HepG2 (cell line): ENCODE measurements around the gene FPGS. TPM values are rescaled to one million over a fixed set of nuclear protein-coding genes. Genes with fewer than 3 reads are reported as not detected.

Experiments used
- ATAC-seq: fragments of 200-7000 bp; cut with Tn5 transposase; 3 replicates; pipeline ENCODE4 v1.9.1; 2020; ENCODE audit warnings: mild to moderate bottlenecking, moderate library complexity
- BruUV-seq: library from RNA; stranded (reverse); fragments of 400-500 nt; replicated peaks from 2 replicates; lab custom pipeline; 2021; lab: Mats Ljungman, UMichigan
- CTCF ChIA-PET: fragments of 300-600 bp; formaldehyde crosslinking; extraction: SDS; loops from one replicate; lab custom pipeline; 2021; ENCODE audit warnings: low total read pairs, inconsistent platforms, low intra/inter-chr PET ratio; lab: Yijun Ruan, JAX
- POLR2A ChIA-PET: fragments of 350-600 bp; sonication (Branson Sonifier 250); formaldehyde crosslinking; loops from one replicate; lab custom pipeline; 2020; ENCODE audit warnings: antibody characterized with exemption, inconsistent platforms; lab: Yijun Ruan, JAX
- DNase-seq: peaks from one replicate; pipeline ENCODE4 v3.0.0-alpha.2; 2015; ENCODE audit warnings: low spot score
- FAIRE-seq: peaks from 3 replicates; lab custom pipeline; 2011; peaks lifted over from hg19 to GRCh38; lab: Jason Lieb, UNC
- H2AFZ ChIP-seq: one replicate; pipeline ENCODE4 v1.6.1; 2011; ENCODE audit warnings: low read length, inconsistent platforms
- H3K27ac ChIP-seq: fragments of 300-600 bp; 3 replicates; pipeline ENCODE4 v1.8.0; 2011; ENCODE audit warnings: mixed run types, mild to moderate bottlenecking, mixed read lengths, low read length, inconsistent platforms; ENCODE audit not compliant: insufficient read depth; ENCODE audit errors: extremely low read length
- H3K27me3 ChIP-seq, 2 experiments: fragments of 200-600 bp in 1 of 2; 2 replicates in 1 of 2; 3 replicates in 1 of 2; pipeline versions ENCODE4 v1.6.0 to v1.8.0; 2011; ENCODE audit warnings: low read length in 2 of 2, mild to moderate bottlenecking in 2 of 2, moderate library complexity in 2 of 2, inconsistent platforms in 1 of 2; ENCODE audit not compliant: insufficient read depth in 2 of 2, control insufficient read depth in 1 of 2
- H3K36me3 ChIP-seq, 2 experiments: fragments of 200-600 bp in 1 of 2; replicated peaks in 1 of 2; 2 replicates in 1 of 2; 3 replicates in 1 of 2; pipeline versions ENCODE4 v1.5.1 to v1.8.0; 2011; ENCODE audit warnings: low read length in 2 of 2, inconsistent platforms in 1 of 2; ENCODE audit not compliant: insufficient read depth in 2 of 2, control insufficient read depth in 1 of 2
- H3K4me1 ChIP-seq: 2 replicates; pipeline ENCODE4 v1.5.1; 2012; ENCODE audit warnings: low read length, inconsistent platforms; ENCODE audit not compliant: insufficient read depth
- H3K4me2 ChIP-seq: 2 replicates; pipeline ENCODE4 v1.6.0; 2011; ENCODE audit warnings: low read depth, low read length, inconsistent platforms
- H3K4me3 ChIP-seq, 3 experiments: fragments of 200-600 bp in 1 of 3; sonication (generic), shearing (Covaris generic) in 1 of 3; replicated peaks in 1 of 3; 2 replicates each; pipeline ENCODE4 v1.5.1; 2011 to 2016; ENCODE audit warnings: low read length in 3 of 3, inconsistent platforms in 2 of 3, low read depth in 2 of 3, mild to moderate bottlenecking in 2 of 3, control low read depth in 1 of 3, mixed read lengths in 1 of 3; ENCODE audit not compliant: insufficient read depth in 1 of 3
- H3K79me2 ChIP-seq: one replicate; pipeline ENCODE4 v1.6.1; 2011; ENCODE audit warnings: low read length, inconsistent platforms; ENCODE audit not compliant: insufficient read depth
- H3K9ac ChIP-seq: 2 replicates; pipeline ENCODE4 v1.6.0; 2011; ENCODE audit warnings: mild to moderate bottlenecking, low read depth, low read length, inconsistent platforms; ENCODE audit not compliant: insufficient read depth
- H3K9me3 ChIP-seq: 2 replicates; pipeline ENCODE4 v1.5.1; 2012; ENCODE audit warnings: mild to moderate bottlenecking, low read length
- H4K20me1 ChIP-seq: 2 replicates; pipeline ENCODE4 v1.6.0; 2011; ENCODE audit warnings: inconsistent platforms, mild to moderate bottlenecking, low read length, moderate library complexity; ENCODE audit not compliant: insufficient read depth
- ETV6 ChIP-seq: sonication (generic); formaldehyde crosslinking; conservative IDR thresholded peaks from 2 replicates; pipeline ENCODE4 v1.4.0; 2020; ENCODE audit warnings: missing genetic modification reagents
- KDM2A ChIP-seq: sonication (generic); formaldehyde crosslinking; IDR thresholded peaks from 2 replicates; pipeline ENCODE4 v1.4.0; 2020; ENCODE audit warnings: low read depth, missing genetic modification reagents, borderline replicate concordance
- MIER2 ChIP-seq: IDR thresholded peaks from 2 replicates; pipeline ENCODE4 v1.6.1; 2016; ENCODE audit warnings: missing biosample characterization, missing genetic modification reagents
- NPAS2 ChIP-seq: sonication (generic); formaldehyde crosslinking; IDR thresholded peaks from 2 replicates; pipeline ENCODE4 v1.8.0; 2022; ENCODE audit warnings: mild to moderate bottlenecking, missing genetic modification reagents, borderline replicate concordance
- RBM22 ChIP-seq: fragments of 200-400 bp; formaldehyde crosslinking; optimal IDR thresholded peaks from 2 replicates; pipeline ENCODE3; 2017; ENCODE audit warnings: mild to moderate bottlenecking, low read length, moderate library complexity
- RXRB ChIP-seq: IDR thresholded peaks from 2 replicates; pipeline ENCODE4 v1.6.1; 2016; ENCODE audit warnings: borderline replicate concordance, missing genetic modification reagents, missing compliant biosample characterization
- SP4 ChIP-seq: sonication (generic); formaldehyde crosslinking; IDR thresholded peaks from 2 replicates; pipeline ENCODE4 v1.8.1; 2023; ENCODE audit warnings: mild to moderate bottlenecking, missing genetic modification reagents
- SRF ChIP-seq: IDR thresholded peaks from 2 replicates; pipeline ENCODE4 v1.6.1; 2011; ENCODE audit warnings: mild to moderate bottlenecking, low read depth, low read length, moderate library complexity
- TOPORS ChIP-seq: sonication (generic); formaldehyde crosslinking; IDR thresholded peaks from 2 replicates; pipeline ENCODE4 v1.8.0; 2023; ENCODE audit warnings: mild to moderate bottlenecking, missing genetic modification reagents
- XRCC5 ChIP-seq: fragments of 200-400 bp; formaldehyde crosslinking; optimal IDR thresholded peaks from 2 replicates; pipeline ENCODE3; 2017; ENCODE audit warnings: mild to moderate bottlenecking, low read length
- ZFX ChIP-seq: sonication (generic); formaldehyde crosslinking; IDR thresholded peaks from 2 replicates; pipeline ENCODE4 v1.4.0; 2020; ENCODE audit warnings: mild to moderate bottlenecking, low read depth, missing genetic modification reagents, moderate library complexity
- ZNF121 ChIP-seq: sonication (generic); formaldehyde crosslinking; IDR thresholded peaks from 2 replicates; pipeline ENCODE4 v1.5.0; 2020; ENCODE audit warnings: mild to moderate bottlenecking, missing genetic modification reagents
- ZNF296 ChIP-seq: sonication (generic); formaldehyde crosslinking; conservative IDR thresholded peaks from 2 replicates; pipeline ENCODE4 v1.5.0; 2020; ENCODE audit warnings: mild to moderate bottlenecking, missing genetic modification reagents
- ZNF441 ChIP-seq: sonication (generic); formaldehyde crosslinking; IDR thresholded peaks from 2 replicates; pipeline ENCODE4 v1.7.0; 2021; ENCODE audit warnings: missing genetic modification reagents, borderline replicate concordance
- WGBS: methylation state at CpG from one replicate; pipeline ENCODE4 v1.1.6; 2017; ENCODE audit warnings: low lambda C conversion rate; 5-methylcytosine and 5-hydroxymethylcytosine counted together
- in situ Hi-C: cut with HindIII; loops from 2 replicates; pipeline ENCODE4 v1.10.0; 2017; ENCODE audit warnings: low pct_unique_long_range_greater_than_20kb; ENCODE audit not compliant: extremely low pct_ligation_motif_present
- intact Hi-C: fragments of 100-400 bp; cut with micrococcal nuclease; formaldehyde crosslinking; loops from one replicate; pipeline ENCODE4 v1.10.0; 2022; ENCODE audit not compliant: unreplicated experiment
- polyA plus RNA-seq, 8 experiments: library from polyadenylated mRNA; depleted of rRNA in 3 of 8; stranded (reverse) in 7 of 8; unstranded in 1 of 8; fragments of >200 nt; fragmentation: Illumina TruSeq in 4 of 8; extraction: Trizol in 4 of 8; gene quantifications; 2 replicates each; pipeline versions ENCODE4 v1.2.1 to v1.2.3, GENCODE V29; 2011 to 2016; ENCODE audit warnings: low read depth in 4 of 8, missing spikeins in 1 of 8, mixed read lengths in 1 of 8; ENCODE audit not compliant: insufficient read depth in 1 of 8
- total RNA-seq, 5 experiments: library from RNA; depleted of rRNA; stranded (reverse); fragments of >200 nt; fragmentation: Illumina TruSeq; extraction: Trizol; gene quantifications; 2 replicates each; pipeline ENCODE4 v1.2.3, GENCODE V29; 2016; ENCODE audit warnings: low read depth in 1 of 5
- TF ChIP-seq, protein P1 (sequence below): sonication (generic); formaldehyde crosslinking; IDR thresholded peaks from 2 replicates; pipeline ENCODE4 v1.4.0; 2020; ENCODE audit warnings: missing genetic modification reagents, low read depth, mild to moderate bottlenecking, borderline replicate concordance
- TF ChIP-seq, protein P2 (sequence below): sonication (generic); formaldehyde crosslinking; IDR thresholded peaks from 2 replicates; pipeline ENCODE4 v1.4.0; 2020; ENCODE audit warnings: missing genetic modification reagents
- TF ChIP-seq, protein P3 (sequence below): sonication (generic); IDR thresholded peaks from 2 replicates; pipeline ENCODE4 v1.6.1; 2016; ENCODE audit warnings: low read depth, borderline replicate concordance

FPGS gene
- total and polyA plus RNA-seq, 2 of the 13 experiments (the other 11 are each of a cell fraction or from before 2014, with no cell fraction given), result 35.6 to 36.8 TPM

DNA sequence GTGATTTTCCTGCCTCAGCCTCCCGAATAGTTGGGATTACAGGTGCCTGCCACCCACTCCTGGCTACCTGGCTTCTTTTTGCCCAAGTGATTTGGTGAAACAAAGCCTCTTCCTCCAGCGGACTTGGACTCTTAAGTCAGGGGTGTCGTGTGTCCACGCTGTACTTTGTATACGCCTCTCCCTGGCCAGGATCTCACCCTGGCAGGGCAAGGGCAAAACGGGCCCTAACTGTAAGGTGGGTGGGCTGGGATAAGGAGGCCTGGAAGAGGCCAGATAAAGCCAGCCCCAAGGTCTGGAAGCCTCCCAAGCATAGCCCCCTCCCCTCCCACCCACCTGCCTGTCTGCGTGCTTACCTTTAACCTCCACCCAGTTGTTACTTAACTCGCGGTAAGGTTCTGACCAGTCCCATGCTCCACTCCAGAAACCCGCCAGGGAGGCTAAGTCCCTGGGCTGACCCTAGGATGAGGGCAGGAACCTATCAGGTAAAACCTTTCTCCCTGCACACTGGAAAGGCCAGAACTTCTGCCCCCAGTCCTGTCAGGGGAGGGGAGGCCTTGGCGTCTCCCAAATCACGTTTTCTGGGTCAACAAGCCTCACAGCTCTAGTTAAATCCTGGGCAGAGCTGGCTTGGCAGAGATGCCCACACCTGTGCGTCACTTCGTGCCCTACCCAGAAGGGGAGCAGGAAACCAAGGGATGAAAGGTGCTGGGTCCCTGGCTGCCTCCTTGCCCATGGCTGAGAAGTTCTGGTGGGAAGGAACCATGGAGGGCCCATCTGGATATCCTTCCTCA, 8.5 kb upstream of the FPGS start (continued):
- TF ChIP-seq RBM22 (peak; percentile 90), SP4 (CRISPR knock-in tag) (no peak)
- TF ChIP-seq, protein P1, sequence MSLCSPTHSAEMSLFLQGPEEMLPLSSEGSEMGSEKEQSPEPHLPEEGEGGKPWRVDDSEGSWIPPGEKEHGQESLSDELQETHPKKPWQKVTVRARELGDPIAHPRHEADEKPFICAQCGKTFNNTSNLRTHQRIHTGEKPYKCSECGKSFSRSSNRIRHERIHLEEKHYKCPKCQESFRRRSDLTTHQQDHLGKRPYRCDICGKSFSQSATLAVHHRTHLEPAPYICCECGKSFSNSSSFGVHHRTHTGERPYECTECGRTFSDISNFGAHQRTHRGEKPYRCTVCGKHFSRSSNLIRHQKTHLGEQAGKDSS (CRISPR knock-in tag), result no peak
- TF ChIP-seq, protein P2, sequence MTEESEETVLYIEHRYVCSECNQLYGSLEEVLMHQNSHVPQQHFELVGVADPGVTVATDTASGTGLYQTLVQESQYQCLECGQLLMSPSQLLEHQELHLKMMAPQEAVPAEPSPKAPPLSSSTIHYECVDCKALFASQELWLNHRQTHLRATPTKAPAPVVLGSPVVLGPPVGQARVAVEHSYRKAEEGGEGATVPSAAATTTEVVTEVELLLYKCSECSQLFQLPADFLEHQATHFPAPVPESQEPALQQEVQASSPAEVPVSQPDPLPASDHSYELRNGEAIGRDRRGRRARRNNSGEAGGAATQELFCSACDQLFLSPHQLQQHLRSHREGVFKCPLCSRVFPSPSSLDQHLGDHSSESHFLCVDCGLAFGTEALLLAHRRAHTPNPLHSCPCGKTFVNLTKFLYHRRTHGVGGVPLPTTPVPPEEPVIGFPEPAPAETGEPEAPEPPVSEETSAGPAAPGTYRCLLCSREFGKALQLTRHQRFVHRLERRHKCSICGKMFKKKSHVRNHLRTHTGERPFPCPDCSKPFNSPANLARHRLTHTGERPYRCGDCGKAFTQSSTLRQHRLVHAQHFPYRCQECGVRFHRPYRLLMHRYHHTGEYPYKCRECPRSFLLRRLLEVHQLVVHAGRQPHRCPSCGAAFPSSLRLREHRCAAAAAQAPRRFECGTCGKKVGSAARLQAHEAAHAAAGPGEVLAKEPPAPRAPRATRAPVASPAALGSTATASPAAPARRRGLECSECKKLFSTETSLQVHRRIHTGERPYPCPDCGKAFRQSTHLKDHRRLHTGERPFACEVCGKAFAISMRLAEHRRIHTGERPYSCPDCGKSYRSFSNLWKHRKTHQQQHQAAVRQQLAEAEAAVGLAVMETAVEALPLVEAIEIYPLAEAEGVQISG (CRISPR knock-in tag), result no peak

DNA sequence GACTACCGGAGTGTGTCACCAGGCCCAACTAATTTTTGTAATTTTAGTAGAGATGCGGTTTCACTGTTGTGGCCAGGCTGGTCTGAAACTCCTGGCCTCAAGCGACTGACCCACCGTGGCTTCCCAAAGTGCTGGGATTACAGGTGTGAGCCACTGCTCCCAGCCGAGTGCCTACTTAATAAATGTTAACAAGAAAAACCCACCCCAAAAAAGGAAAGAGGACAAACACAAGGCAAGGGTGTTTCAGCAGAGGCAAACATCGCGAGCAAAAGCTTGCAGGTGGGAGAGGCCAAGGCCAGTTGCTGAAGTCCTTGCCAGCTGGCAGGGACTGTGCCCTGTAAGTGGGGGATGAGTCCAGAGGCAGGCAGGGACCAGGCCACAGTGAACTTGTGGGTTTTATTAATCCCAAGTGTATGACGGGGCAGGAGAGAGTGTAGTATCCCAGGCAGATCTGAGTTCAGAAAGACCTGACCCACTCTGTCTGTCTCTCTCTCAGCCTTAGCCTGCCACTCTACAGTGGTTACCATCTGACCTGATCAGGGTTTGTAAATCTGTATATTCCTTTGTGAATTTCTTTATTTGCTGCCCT, 6.4 kb upstream of the FPGS start:
- intact Hi-C loops (no loop called here), in situ Hi-C loops (no loop called here)
- H3K79me2 ChIP-seq, result no peaks in the 10 kb centered on the region
- no peak overlapping the region; a peak in 1 of 6 replicates for H3K4me3 ChIP-seq
- no TSS peak for BruUV-seq
- FAIRE-seq (no peak), ATAC-seq (peak; percentile 70), DNase-seq (peak; percentile 47)
- H3K4me1 ChIP-seq, result peaks cover 63% of the 10 kb centered on the region
- no peaks in the 10 kb centered on the region for H3K9me3 ChIP-seq
- no peak overlapping the region for H2AFZ ChIP-seq
- CTCF ChIA-PET, result no interaction called here
- H3K27me3 ChIP-seq, result no peaks in the 10 kb centered on the region
- peaks cover 4% of the 10 kb centered on the region; the same call in 1 of the 2 replicates for H4K20me1 ChIP-seq
- no peaks in the 10 kb centered on the region; a peak in 2 of 5 replicates for H3K36me3 ChIP-seq
- peak overlapping the region; percentile 46 for H3K4me2 ChIP-seq
- peak overlapping the region; percentile 25; the same call in 1 of the 2 replicates for H3K9ac ChIP-seq
- POLR2A ChIA-PET, result interaction anchor here (0.6 to 0.8 kb wide), 3 partner anchors 13 to 154 kb away, joined by 3 read pairs; no protein-coding TSS in a partner anchor
- WGBS, result 31% methylated on average over 7 of the region's 8 CpGs
- no peak overlapping the region for H3K27ac ChIP-seq
- TF ChIP-seq, protein P3, sequence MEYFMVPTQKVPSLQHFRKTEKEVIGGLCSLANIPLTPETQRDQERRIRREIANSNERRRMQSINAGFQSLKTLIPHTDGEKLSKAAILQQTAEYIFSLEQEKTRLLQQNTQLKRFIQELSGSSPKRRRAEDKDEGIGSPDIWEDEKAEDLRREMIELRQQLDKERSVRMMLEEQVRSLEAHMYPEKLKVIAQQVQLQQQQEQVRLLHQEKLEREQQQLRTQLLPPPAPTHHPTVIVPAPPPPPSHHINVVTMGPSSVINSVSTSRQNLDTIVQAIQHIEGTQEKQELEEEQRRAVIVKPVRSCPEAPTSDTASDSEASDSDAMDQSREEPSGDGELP, result 0 out of 2 replicates have a peak, but pooled peaks have one; percentile 40
- no peak for TF ChIP-seq MIER2
- TF ChIP-seq ETV6 (CRISPR knock-in tag), result no peak
- peak; percentile 66; the same call in 1 of the 2 replicates for TF ChIP-seq KDM2A (CRISPR knock-in tag)
- no peak for TF ChIP-seq ZNF441 (CRISPR knock-in tag)
- peak; percentile 8; the same call in 1 of the 2 replicates for TF ChIP-seq RXRB
- no peak for TF ChIP-seq XRCC5
- TF ChIP-seq ZNF296 (CRISPR knock-in tag), result 0 out of 2 replicates have a peak, but pooled peaks have one; percentile 27
- peak; percentile 80 for TF ChIP-seq SRF
- TF ChIP-seq ZNF121, result 0 out of 2 replicates have a peak, but pooled peaks have one; percentile 12
- 0 out of 2 replicates have a peak, but pooled peaks have one; percentile 24 for TF ChIP-seq TOPORS (CRISPR knock-in tag)
- 0 out of 2 replicates have a peak, but pooled peaks have one; percentile 34 for TF ChIP-seq ZFX
- TF ChIP-seq NPAS2 (CRISPR knock-in tag), result no peak
